Amygdala (tissue), 56 donors: ENCODE data around the gene CASS4.
"Not testable (repeated sequence)": the region's sequence is repeated elsewhere in the genome, so short reads cannot be mapped to it uniquely, and the experiment has no call there.

Source experiments
- DNase-seq, 56 donors: peaks; one replicate each; lab custom pipeline; 2025; lab: John Stamatoyannopoulos, UW

Gene CASS4

DNA sequence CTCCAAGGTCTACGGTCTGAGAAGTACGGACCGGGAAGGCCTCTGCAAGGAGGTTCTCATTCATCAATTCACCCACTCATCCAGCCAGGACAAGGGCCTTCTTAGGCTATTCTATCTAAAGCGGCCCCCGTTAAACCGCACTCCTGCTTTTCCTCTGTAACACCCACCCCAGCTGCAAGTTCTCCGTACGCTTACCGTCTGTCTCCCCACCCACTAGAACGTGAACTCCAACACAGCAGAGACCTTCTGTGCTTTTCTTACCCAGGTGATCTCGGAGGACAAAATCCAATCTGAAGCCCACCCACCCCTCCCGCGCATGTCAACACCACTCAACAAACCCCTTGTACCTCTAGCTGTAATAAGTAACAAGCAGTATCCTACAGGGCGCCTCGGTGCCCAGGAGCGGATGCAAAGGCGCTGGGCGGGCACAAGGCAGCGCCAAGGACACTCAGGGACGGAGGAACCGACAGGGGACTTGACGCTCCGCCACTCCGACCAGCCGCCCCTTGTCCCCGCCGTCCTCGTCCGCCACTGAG, 20.4 kb upstream of the CASS4 start:
- DNase-seq: no peak

DNA sequence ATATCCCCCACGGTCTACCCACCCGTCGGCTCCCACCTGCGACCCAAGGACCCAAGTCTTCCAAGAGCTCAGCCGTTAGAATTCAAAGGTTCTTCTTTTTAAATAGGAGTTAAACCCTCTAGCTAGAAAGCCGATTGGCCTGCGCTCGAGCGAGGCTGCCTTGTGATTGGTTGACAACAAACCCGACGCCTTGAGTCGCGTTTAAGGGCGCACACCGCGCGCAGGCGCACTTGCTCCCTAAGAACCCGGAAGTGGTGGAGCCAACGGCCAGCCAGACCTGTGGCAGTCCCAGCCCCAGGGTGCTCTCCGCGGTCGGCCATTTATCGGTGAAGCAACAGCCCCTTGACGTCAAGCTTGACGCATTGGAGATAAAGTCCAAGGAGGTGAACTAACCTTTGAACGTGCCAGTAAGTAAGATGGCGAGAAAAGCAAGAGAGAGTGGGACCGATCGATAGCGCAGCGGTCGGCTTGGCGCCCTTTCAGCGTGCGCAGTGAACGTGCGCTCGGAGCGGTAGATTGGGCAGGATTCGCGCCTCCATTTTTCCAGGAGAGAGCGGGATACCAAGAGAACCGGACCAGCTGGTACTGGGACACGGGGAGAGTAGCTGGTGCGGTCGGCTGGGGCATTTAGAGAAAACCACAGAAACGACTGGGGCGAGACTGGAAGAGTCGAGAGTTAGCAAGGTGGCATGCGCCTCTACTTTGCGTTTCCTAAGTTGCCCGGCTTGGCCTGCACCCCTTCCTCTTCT, 19.8 kb upstream of the CASS4 start, which contains the start of the genes AURKA and CSTF1:
AURKA (minus strand) TSS at position 84 of the 749 bp plus-strand sequence. CDS start 4,018 bp downstream, outside the sequence.
CSTF1 (plus strand) TSS at position 514 of the 749 bp plus-strand sequence. CDS start 2,908 bp downstream, outside the sequence.
- DNase-seq: peak; percentile 89 to 99 (median 97)

DNA sequence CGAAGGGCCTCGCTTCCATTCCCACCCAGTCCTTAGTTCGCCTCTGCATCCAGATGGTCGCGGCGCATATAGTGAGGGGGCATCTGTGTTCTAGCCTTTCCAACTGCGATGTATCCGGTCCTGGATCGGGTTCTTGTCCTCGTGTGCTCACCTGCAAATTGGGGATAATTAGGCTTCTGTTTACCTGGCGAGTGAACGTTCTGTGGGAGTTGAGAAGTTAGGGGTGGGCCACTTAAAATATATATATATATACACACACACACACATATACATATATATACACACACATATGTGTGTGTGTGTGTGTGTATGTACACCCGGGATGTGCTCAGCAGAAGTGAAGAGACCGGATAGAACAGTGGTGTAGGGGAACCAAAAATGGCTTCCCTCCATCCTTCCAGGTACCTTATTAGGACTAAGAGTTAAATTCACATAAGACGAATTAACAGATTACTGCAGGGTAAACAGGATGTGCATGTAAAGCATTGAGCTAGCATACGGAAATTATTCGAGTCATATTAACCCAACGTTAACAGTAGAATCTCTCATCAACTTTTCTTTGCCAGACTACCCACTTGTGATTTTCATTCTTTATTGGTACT, 19.1 kb upstream of the CASS4 start:
- DNase-seq: no peak

DNA sequence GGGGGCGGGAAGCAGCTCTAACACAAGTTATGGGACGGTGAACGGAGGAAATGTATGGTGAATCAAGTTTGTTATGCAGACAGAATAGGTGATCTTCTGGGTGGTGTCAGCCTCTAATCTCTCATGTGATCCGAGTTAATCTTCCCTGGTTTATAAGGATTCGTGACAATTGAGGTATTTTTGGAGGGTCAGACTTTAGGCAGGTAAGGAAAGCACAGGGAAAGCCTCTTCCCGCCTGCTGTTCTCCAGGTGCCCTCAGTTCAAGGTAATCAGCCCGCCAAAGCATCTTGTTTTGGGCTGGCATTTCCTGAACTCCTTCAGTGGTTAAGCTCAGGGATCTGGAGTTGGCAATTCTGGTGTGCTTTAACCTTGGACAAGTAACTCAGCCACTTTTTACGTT, 18.4 kb upstream of the CASS4 start:
- no peak for DNase-seq

DNA sequence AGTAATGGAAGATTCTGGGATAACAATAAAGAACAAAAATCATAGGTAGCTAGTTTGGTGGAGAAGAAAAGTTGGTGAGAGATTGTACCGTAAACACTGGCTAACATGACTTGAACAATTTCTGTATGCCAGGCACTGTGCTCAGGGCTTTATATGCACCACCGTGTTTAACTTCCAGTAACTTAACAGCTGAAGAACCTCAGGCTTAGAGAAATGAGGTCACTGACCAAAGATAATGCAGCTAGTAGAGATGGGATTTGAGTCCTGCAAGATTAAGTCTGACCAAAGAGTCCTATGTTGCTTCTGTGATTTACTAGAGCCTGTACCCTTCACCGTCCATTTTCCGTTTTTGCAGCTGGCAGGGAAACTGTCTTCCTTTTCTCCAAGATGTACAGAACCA, 16.9 kb upstream of the CASS4 start:
- DNase-seq: no peak

DNA sequence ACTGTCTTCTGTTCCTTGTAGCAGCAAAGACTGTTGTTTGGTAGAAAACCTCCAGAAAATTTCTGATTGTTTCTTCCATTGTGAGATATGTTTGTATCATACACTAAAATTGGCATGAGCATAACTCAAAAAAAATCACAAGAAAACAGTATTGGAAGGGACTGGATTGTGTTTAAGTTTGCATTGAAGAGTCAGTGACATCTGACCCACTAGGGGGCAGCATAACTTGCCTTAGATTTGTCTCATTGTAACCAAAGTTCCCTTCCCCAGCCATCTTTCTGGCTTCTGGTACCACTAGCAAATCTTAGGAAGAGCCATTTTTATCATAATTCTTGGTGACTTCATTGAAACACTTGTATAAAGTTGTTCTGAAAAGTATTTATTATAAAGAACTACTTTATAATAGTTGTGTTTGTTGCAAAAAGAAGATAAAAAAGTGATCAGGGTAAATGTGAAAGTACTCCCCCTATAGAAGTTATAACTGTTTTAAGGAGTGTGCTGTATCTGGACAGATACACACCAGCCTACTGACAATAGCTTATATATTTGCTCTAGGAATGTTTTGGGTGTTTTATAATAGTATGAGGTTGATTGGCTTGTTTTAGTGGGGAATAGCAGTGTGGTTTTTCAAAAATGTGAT, 11.9 kb upstream of the CASS4 start:
- DNase-seq: peak in 15 of 56 donors; percentile 6 to 77 (median 15)

DNA sequence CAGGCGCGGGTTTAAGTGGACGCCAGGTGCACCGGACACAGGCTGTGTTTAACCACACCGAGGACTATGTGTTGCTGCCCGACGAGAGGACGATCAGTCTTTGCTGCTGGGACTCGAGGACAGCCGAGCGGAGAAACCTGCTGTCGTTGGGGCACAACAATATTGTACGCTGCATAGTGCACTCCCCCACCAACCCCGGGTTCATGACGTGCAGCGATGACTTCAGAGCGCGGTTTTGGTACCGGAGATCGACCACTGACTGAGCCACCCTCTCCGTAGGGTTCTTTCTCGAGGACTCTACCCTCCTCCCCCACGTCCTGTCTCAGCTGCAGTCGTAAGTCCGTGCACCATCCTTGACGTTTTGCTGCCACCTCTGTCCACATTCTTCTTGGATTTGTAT, 8.6 kb upstream of the CASS4 start:
- DNase-seq: no peak

DNA sequence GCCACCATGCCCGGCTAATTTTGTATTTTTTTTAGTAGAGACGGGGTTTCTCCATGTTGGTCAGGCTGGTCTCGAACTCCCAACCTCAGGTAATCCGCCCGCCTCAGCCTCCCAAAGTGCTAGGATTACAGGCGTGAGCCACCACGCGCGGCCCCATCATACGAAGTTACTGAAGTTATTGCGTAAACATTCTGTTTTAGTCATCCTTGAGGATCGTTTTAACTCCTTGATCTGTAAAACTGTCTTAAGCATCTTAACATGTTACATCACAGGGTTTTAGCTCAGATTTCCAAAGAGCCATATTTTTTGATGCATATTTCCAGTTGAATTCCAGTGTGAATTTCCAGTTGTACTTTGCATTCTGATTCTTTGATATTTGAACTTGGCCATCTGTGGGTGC, 6.7 kb upstream of the CASS4 start:
- DNase-seq: not testable (repeated sequence)

DNA sequence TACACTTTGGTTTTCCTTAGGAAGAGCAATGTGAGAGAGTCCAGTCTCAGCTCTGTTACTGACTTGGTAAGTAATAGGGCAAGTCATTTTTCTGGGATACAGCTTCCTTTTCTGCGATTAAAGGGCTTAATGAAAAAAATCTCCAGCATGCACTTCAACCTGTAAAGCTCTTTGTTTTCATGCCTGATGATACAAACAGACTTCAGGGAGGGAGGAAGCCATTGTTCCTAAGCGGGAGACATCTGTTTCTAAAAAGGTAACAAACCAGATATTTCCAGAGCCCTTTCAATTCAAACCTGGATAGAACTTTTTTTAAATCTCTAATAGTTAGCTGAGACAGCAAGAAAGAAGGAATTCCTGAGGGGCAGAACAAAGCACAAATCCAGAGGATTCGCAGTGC, 5.2 kb upstream of the CASS4 start:
- no peak for DNase-seq

DNA sequence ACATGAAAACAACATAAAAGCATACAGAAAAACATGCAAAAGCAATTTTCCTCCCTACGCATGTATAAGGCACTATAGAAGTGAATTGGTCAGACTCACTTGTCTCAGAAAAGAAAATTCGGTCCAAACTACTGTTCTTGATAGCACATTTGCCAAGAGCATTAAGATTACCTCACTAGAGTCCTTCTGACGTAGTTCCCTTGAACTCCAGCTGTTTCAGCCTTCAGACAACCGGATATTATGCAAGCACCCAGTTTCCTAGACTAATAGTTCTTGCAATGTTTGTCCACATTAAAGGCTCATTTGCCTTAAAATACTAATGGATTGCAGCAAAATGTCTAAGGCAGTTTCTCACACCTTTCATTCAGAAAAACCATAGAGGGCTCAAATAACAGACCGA, 2.5 kb upstream of the CASS4 start:
- DNase-seq: no peak

DNA sequence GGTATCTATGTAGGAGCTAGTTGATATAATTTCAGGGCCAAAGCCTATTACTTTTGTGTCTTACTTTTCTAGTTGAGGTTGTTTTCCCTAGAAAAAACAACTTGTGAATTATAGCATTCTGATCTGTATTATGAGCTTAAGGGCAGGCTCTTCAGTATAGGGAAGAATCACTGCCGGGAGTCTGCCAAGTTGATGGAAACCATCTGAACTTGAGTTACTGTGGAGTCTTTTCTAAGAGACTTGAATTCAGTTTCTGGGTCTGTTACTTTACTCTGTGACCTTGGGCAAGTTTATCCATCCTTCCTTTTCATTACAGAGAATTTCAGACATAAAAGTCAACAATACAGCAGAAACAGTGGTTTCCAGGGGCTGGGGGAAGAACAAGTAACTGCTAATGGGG, 2.1 kb upstream of the CASS4 start:
- DNase-seq: no peak

DNA sequence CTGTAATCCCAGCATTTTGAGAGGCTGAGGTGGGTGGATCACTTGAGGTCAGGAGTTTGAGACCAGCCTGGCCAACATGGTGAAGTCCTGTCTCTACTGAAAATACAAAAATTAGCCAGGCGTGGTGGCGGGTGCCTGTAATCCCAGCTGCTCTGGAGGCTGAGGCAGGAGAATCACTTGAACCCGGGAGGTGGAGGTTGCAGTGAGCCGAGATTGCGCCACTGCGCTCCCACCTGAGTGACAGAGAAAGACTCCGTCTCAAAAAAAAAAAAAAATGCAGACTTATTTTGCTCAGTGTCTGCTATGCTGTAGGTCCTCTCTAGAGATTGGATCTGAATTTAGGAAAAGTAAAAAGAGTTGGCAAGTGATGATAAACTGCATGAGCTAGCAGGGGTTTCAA, 773 bp upstream of the CASS4 start:
- not testable (repeated sequence) for DNase-seq

DNA sequence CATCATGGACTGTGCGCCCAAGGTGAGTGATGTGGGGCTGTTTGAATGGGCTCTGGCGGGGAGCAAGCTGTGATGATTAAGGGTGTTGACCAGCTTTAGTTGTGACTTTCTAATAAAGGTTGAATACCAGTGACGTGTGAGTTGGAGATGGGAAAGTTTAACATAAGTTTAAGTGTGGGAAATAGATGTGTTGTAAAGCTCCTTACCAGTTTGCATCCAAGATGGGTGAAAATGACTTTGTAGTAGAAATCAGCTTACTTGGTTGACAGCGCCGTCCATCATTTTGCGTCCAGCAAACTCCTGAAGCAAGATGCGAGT, 372 bp downstream of the CASS4 start:
- DNase-seq: no peak

DNA sequence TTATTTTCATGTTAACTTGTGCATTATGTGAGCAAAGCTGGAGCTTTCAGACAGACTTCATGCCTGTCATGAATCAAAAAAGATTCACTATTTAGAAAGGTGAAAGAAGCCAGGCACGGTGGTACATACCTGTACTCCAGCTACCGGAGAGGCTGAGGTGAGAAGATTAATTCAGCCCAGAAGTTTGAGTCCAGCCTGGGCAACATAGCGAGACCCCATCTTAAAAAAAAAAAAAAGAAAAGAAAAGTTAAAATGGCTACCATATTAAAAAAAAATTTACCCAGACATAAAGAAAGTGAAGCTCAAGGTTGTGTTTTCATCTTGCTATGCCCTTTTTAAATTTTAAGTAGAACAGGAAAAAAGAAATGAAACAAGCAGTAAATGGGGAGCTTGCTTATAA, 889 bp downstream of the CASS4 start:
- no peak for DNase-seq

DNA sequence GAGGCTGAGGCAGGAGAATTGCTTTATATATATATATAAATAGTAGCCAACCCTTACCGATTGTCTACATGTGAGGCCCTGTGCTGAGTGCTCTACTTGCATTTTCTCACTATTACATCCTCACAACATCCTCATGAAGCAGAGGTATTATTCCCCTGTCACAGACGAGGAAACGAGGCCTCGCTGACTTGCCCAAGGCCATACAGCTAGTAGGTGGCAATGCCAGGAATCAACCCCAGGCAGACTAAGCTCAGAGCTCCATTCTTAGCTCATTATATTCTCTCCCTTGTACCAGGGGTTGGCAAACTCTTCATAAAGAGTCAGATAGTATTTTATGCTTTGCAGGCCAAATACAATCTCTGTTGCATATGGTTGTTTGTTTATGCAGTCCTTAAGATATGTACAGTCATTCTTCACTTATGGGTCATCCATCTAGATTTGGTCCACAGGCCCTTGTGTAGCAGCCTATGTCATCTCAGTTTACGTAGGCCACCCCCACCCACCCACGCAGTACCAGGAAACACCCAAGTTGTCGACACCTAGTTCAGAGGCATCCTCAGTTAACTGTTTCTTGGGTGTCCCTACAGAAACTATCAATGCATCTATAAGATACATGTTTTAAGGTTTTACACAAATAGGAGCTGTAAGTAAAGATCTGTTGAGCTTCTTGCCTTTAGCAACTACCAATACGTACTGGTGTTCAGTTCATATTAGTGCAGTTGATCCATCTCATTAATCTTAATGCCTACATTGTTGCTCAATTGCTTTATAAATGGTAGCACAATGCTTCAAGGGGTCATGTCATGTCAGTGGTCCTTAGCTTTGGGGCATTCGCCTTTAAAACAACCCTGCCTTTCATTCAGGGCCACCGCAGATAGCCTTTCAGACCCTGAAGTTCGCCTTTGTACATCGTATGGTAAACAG, 3.0 kb downstream of the CASS4 start:
- DNase-seq: no peak

DNA sequence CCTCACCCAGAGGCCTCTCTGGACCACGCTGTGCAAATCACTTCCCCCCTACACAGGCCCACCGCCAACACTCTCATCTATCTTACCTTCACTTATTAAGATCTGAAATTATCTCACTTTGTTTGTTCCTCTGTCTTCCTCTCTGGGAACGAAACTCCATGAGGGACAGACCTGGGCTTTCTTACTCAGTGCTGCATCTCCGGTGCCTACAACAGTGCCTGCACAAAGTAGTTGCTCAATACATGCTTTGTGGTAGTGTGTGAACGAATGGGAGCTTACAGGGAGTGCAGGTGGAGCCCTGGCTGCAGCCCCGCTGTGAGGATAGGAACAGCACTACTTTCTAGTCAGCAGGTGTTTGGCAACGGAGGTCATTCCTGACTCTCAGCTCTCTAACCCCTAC, 5.3 kb downstream of the CASS4 start:
- DNase-seq: no peak

DNA sequence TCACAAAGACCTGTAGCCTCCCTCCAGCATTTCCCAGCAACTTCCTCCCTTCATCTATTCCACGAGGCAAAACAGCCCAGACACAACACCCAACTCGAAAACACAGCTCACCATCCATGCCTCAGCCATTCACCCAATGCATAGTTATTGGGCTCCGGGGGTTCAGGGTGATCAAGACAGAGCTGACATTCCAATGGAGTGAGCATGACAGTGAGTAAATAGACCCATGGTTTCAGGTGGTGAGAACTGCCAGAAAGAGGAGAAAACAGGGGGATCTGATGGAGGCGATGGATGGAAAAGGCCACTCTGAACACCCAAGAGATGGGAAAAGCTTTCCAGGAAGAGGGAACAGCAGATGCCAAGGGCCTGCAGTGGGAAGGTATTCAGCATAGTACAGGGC, 5.9 kb downstream of the CASS4 start:
- no peak for DNase-seq

DNA sequence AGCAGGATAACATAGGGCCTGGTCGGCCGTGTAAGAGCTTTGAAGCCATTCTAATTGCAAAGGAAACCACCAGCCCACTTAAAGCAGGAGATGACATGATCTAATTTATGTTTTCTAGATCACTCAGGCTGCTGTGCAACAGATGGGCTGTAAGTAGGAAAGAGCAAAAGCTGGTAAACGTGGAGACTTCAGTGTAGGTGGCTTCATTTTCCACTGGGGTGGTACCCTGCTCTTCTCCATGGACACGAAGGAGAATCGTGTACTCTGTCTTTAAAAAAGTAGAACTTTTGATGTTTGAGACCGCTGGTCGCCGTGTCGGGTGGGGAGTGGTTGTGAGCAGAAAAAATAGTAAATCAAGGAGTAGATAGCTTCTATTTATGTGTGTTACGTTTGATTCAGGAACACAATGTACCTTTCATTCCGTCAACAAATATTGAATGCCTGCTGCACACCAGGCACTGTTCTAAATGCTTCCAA, 6.4 kb downstream of the CASS4 start:
- peak in 1 of 56 donors; percentile 11 for DNase-seq

DNA sequence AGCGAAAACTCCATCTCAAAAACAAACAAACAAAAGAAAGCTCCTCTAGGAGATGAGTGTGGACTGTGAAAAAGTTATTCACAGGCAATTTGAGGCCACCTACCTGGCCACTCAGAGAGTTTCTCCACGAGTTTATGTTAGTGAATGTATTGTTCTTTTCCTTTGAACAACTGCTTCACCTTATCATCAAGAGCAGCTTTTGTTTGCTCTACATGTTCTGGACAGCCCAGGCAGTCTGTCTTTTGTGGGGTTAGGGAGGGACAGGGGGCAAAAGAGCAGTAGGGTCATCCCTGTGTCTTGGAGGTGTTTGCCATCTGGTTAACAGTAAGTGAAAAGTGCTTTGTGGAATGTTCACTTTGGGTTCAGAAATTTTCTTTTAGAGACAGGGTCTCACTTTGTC, 8.0 kb downstream of the CASS4 start:
- DNase-seq: no peak

DNA sequence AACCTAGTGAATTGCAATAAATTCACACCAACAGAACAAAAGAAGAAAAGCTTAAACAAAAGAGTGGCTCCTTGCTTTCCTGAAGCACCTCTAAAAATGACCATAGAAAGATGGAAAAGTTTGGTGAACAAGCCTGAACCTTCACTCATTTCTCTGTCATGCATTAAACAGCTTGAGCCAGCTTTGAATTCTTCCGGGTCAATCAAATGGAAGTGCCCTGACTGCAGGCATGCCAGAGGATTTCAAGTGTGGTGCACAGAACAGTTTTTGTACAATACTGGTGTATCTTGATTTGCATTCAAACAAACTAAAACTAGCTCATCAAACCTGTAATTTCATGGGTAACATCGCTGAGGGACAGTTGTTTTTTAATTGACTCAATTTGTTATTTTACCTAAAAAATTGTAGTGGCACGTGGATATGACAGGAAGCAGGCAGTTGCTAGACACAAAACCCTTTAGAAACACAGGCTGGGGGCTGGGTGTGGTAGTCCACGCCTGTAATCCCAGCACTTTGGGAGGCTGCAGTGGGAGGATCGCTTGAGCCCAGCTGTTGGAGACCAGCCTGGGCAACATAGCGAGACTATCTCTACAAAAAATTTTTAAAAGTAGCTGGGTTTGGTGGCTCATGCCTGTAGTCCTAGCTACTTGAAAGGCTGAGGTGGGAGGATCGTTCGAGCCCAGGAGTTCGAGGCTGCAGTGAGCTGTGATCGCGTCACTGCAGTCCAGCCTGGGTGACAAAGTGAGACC, 9.1 kb downstream of the CASS4 start:
- no peak for DNase-seq
